Occipital lobe (tissue), 2 donors: ENCODE results near the gene COL4A1. TPM values are rescaled to one million over a fixed set of nuclear protein-coding genes. Genes with fewer than 3 reads are reported as not detected.

Source experiments
- DNase-seq: peaks from one replicate; lab custom pipeline; 2025; lab: John Stamatoyannopoulos, UW
- total RNA-seq: library from RNA; depleted of rRNA; stranded (reverse); fragments of >200 nt; gene quantifications from one replicate; pipeline ENCODE4 v1.2.3, GENCODE V29; 2014

The COL4A1 gene
- total RNA-seq, 1 donor from 2014 or later: 67.8 TPM

- no peak for DNase-seq
These were observed 30.4 kb downstream of the COL4A1 start for GRCh38 chr13:110276553-110276950.

- no peak for DNase-seq
These were observed 30.9 kb downstream of the COL4A1 start for GRCh38 chr13:110275931-110276552.

GRCh38 chr13:110274687-110275086 is 32.3 kb downstream of the COL4A1 start:
- no peak for DNase-seq

- no peak for DNase-seq
These were observed 33.7 kb downstream of the COL4A1 start for GRCh38 chr13:110273254-110273653.

GRCh38 chr13:110272651-110273050 is 34.3 kb downstream of the COL4A1 start:
- DNase-seq: no peak

GRCh38 chr13:110272227-110272626 is 34.7 kb downstream of the COL4A1 start:
- DNase-seq: no peak

- DNase-seq: no peak
These were observed 35.6 kb downstream of the COL4A1 start for GRCh38 chr13:110271313-110271712.

GRCh38 chr13:110270507-110270906 is 36.5 kb downstream of the COL4A1 start:
- DNase-seq: no peak

- DNase-seq: no peak
These were observed 37.3 kb downstream of the COL4A1 start for GRCh38 chr13:110269509-110270185.

GRCh38 chr13:110268576-110269185 is 38.3 kb downstream of the COL4A1 start:
- no peak for DNase-seq

GRCh38 chr13:110268061-110268460 is 38.9 kb downstream of the COL4A1 start:
- no peak for DNase-seq

GRCh38 chr13:110266983-110267382 is 40.0 kb downstream of the COL4A1 start:
- DNase-seq: no peak

GRCh38 chr13:110266431-110266809 is 40.5 kb downstream of the COL4A1 start:
- no peak for DNase-seq

- DNase-seq: no peak
These were observed 41.1 kb downstream of the COL4A1 start for GRCh38 chr13:110265682-110266430.

GRCh38 chr13:110265341-110265681 is 41.6 kb downstream of the COL4A1 start:
- DNase-seq: no peak

GRCh38 chr13:110264685-110265275 is 42.2 kb downstream of the COL4A1 start:
- no peak for DNase-seq

- no peak for DNase-seq
These were observed 43.1 kb downstream of the COL4A1 start for GRCh38 chr13:110263888-110264287.

GRCh38 chr13:110263404-110263803 is 43.6 kb downstream of the COL4A1 start:
- no peak for DNase-seq

- DNase-seq: no peak
These were observed 44.3 kb downstream of the COL4A1 start for GRCh38 chr13:110262508-110263291.

- no peak for DNase-seq
These were observed 44.9 kb downstream of the COL4A1 start for GRCh38 chr13:110262082-110262436.
